IMR-90 (cell line): ENCODE results near the gene LHFPL3. TPM values are rescaled to one million over a fixed set of nuclear protein-coding genes. Genes with fewer than 3 reads are reported as not detected.

Experiments
- ATAC-seq: fragments of 200-7000 bp; cut with Tn5 transposase; 2 replicates; pipeline ENCODE4 v1.9.1; 2020; ENCODE audit warnings: low read depth, mild to moderate bottlenecking, moderate library complexity
- BruUV-seq: library from RNA; stranded (reverse); fragments of 400-500 nt; replicated peaks from 2 replicates; lab custom pipeline; 2021; lab: Mats Ljungman, UMichigan
- CTCF ChIA-PET: fragments of 300-600 bp; formaldehyde crosslinking; extraction: SDS; loops from one replicate; lab custom pipeline; 2021; ENCODE audit warnings: antibody characterized with exemption; lab: Yijun Ruan, JAX
- POLR2A ChIA-PET: fragments of 300-600 bp; sonication (Branson Sonifier 250); formaldehyde crosslinking; loops from one replicate; lab custom pipeline; 2022; ENCODE audit warnings: antibody characterized with exemption; ENCODE audit not compliant: unreplicated experiment; lab: Charles Lee
- DNase-seq: peaks from one replicate; pipeline ENCODE4 v3.0.0; 2013
- H2AFZ ChIP-seq: replicated peaks from 2 replicates; pipeline ENCODE3; 2013; ENCODE audit warnings: low read length, mild to moderate bottlenecking; ENCODE audit not compliant: poor library complexity
- H2AK5ac ChIP-seq: 2 replicates; pipeline ENCODE4 v1.6.1; 2013; ENCODE audit warnings: low read depth, low read length, inconsistent platforms
- H2AK9ac ChIP-seq: replicated peaks from 2 replicates; pipeline ENCODE3; 2013; ENCODE audit warnings: mild to moderate bottlenecking, low read depth, low read length, moderate library complexity; ENCODE audit not compliant: poor library complexity
- H2BK120ac ChIP-seq: 2 replicates; pipeline ENCODE4 v1.6.1; 2013; ENCODE audit warnings: low read depth, low read length, inconsistent platforms
- H2BK15ac ChIP-seq: 3 replicates; pipeline ENCODE4 v1.6.1; 2013; ENCODE audit warnings: low read depth, low read length, inconsistent platforms
- H2BK20ac ChIP-seq: 2 replicates; pipeline ENCODE4 v1.6.1; 2013; ENCODE audit warnings: low read depth, mild to moderate bottlenecking, inconsistent platforms, low read length, moderate library complexity
- H2BK5ac ChIP-seq: 2 replicates; pipeline ENCODE4 v1.6.1; 2013; ENCODE audit warnings: mild to moderate bottlenecking, low read depth, low read length, inconsistent platforms; ENCODE audit not compliant: poor library complexity, severe bottlenecking
- H3K14ac ChIP-seq: replicated peaks from 2 replicates; pipeline ENCODE4 v1.6.1; 2013; ENCODE audit warnings: low read depth, low read length, inconsistent platforms
- H3K18ac ChIP-seq: 2 replicates; pipeline ENCODE4 v1.6.1; 2013; ENCODE audit warnings: low read depth, low read length, control low read depth
- H3K23ac ChIP-seq: 2 replicates; pipeline ENCODE4 v1.6.1; 2013; ENCODE audit warnings: low read depth, low read length, inconsistent platforms
- H3K27ac ChIP-seq: 2 replicates; pipeline ENCODE4 v1.5.1; 2013; ENCODE audit warnings: mild to moderate bottlenecking, control low read depth, low read length; ENCODE audit not compliant: insufficient read depth
- H3K27me3 ChIP-seq: 2 replicates; pipeline ENCODE4 v1.6.1; 2013; ENCODE audit warnings: low read length; ENCODE audit not compliant: control insufficient read depth, insufficient read depth
- H3K36me3 ChIP-seq: 2 replicates; pipeline ENCODE4 v1.6.1; 2013; ENCODE audit warnings: low read length, mixed read lengths; ENCODE audit not compliant: control insufficient read depth, insufficient read depth
- H3K4ac ChIP-seq: 2 replicates; pipeline ENCODE4 v1.6.1; 2013; ENCODE audit warnings: low read depth, low read length, inconsistent platforms
- H3K4me1 ChIP-seq: 2 replicates; pipeline ENCODE4 v1.6.1; 2013; ENCODE audit warnings: low read length, mixed read lengths; ENCODE audit not compliant: control insufficient read depth, insufficient read depth
- H3K4me2 ChIP-seq: 2 replicates; pipeline ENCODE4 v1.6.1; 2013; ENCODE audit warnings: low read depth, mild to moderate bottlenecking, control low read depth, low read length, moderate library complexity
- H3K4me3 ChIP-seq: 2 replicates; pipeline ENCODE4 v1.5.1; 2013; ENCODE audit warnings: low read depth, mild to moderate bottlenecking, control low read depth, low read length, moderate library complexity; ENCODE audit not compliant: insufficient read depth
- H3K56ac ChIP-seq: 2 replicates; pipeline ENCODE4 v1.6.1; 2013; ENCODE audit warnings: low read length, inconsistent platforms; ENCODE audit not compliant: insufficient read depth; ENCODE audit errors: extremely low read depth
- H3K79me1 ChIP-seq, 2 experiments: 2 replicates each; pipeline ENCODE4 v1.6.1; 2013; ENCODE audit warnings: low read length in 2 of 2, inconsistent platforms in 1 of 2, low read depth in 1 of 2
- H3K9ac ChIP-seq: 2 replicates; pipeline ENCODE4 v1.6.1; 2013; ENCODE audit warnings: low read depth, low read length, control low read depth
- H3K9me1 ChIP-seq: 2 replicates; pipeline ENCODE4 v1.6.1; 2013; ENCODE audit warnings: low read length, inconsistent platforms; ENCODE audit not compliant: insufficient read depth
- H3K9me3 ChIP-seq: 2 replicates; pipeline ENCODE4 v1.6.1; 2013; ENCODE audit warnings: low read length; ENCODE audit not compliant: control insufficient read depth, insufficient read depth
- H4K20me1 ChIP-seq: 2 replicates; pipeline ENCODE4 v1.6.1; 2013; ENCODE audit warnings: low read length, inconsistent platforms; ENCODE audit not compliant: insufficient read depth
- H4K5ac ChIP-seq: 2 replicates; pipeline ENCODE4 v1.6.1; 2013; ENCODE audit warnings: mild to moderate bottlenecking, low read depth, low read length, control low read depth
- H4K8ac ChIP-seq, 2 experiments: 2 replicates each; pipeline ENCODE4 v1.6.1; 2013; ENCODE audit warnings: low read depth in 2 of 2, low read length in 2 of 2, control low read depth in 1 of 2, inconsistent platforms in 1 of 2
- H4K91ac ChIP-seq: 2 replicates; pipeline ENCODE4 v1.6.1; 2013; ENCODE audit warnings: low read depth, low read length, inconsistent platforms; ENCODE audit not compliant: insufficient read depth
- FOS ChIP-seq: fragments of 150-350 bp; IDR thresholded peaks from 2 replicates; pipeline ENCODE4 v1.6.1; 2016; ENCODE audit warnings: low read depth, low read length
- MXI1 ChIP-seq: IDR thresholded peaks from 2 replicates; pipeline ENCODE4 v1.6.1; 2012; ENCODE audit warnings: low read depth, mild to moderate bottlenecking, low read length, moderate library complexity, borderline replicate concordance
- SMC3 ChIP-seq: fragments of 150-350 bp; IDR thresholded peaks from 2 replicates; pipeline ENCODE4 v1.6.1; 2016; ENCODE audit warnings: low read depth, mild to moderate bottlenecking, antibody characterized with exemption, low read length, moderate library complexity
- WGBS, 2 experiments: methylation state at CpG; one replicate each; pipeline versions ENCODE4 v1.1.5 to v1.1.7; 2013; ENCODE audit warnings: missing lambda C conversion rate in 2 of 2; ENCODE audit not compliant: insufficient read length in 1 of 2; ENCODE audit errors: extremely low coverage in 2 of 2; 5-methylcytosine and 5-hydroxymethylcytosine counted together
- dilution Hi-C: fragments of 300-500 bp; cut with HindIII; formaldehyde crosslinking; loops from one replicate; pipeline ENCODE4 v1.14.3; 2018; ENCODE audit warnings: low sequenced_read_pairs; ENCODE audit not compliant: unreplicated experiment
- in situ Hi-C: fragments of 300-500 bp; cut with MboI; formaldehyde crosslinking; loops from 3 replicates; pipeline ENCODE4 v1.14.3; 2019; ENCODE audit warnings: low sequenced_read_pairs, inconsistent platforms, mixed read lengths
- intact Hi-C: fragments of 100-400 bp; cut with micrococcal nuclease; formaldehyde crosslinking; loops from 2 replicates; pipeline ENCODE4 v1.10.0; 2022
- polyA plus RNA-seq, 3 experiments: library from polyadenylated mRNA; depleted of rRNA; stranded (reverse); fragments of >200 nt; gene quantifications; 2 replicates each; pipeline ENCODE4 v1.2.3, GENCODE V29; 2012; ENCODE audit warnings: low replicate concordance in 1 of 3
- total RNA-seq: library from RNA; depleted of rRNA; stranded (reverse); fragments of >200 nt; gene quantifications from 2 replicates; pipeline ENCODE4 v1.2.3, GENCODE V29; 2012
- TF ChIP-seq, protein P1 (sequence below): fragments of 150-350 bp; IDR thresholded peaks from 2 replicates; pipeline ENCODE4 v1.6.1; 2016; ENCODE audit warnings: low read depth, mild to moderate bottlenecking, low read length, moderate library complexity, borderline replicate concordance
- TF ChIP-seq, protein P2 (sequence below): fragments of 150-350 bp; IDR thresholded peaks from 2 replicates; pipeline ENCODE4 v1.6.1; 2017; ENCODE audit warnings: mild to moderate bottlenecking, antibody characterized with exemption, low read length, low read depth

The LHFPL3 gene
- total and polyA plus RNA-seq, 2 of the 4 experiments (the other 2 are of a cell fraction): not detected

DNA sequence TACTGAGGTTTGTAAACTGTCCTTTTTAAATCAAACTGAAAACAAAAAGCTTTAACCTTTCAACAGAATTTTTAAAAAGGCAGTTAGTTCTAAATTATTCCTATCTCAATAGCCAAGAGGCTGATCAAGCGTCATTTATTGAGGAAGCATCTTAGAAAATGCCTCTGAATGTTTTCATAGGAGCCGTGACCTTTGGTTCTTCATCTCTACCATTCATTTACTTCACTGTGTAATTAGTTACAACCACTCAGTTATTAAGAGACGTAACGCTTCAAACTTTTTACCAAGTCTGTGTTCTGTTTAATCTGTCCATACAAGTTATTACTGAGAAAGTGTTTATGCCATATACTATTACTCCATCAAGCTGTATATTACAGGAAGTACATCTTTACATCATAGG, 578.2 kb downstream of the LHFPL3 start:
- WGBS, 2 experiments: no CpG with 5 or more reads among the region's 4 CpGs

More for the DNA sequence above, 578.2 kb downstream of the LHFPL3 start:
- Histone ChIP-seq H3K27ac (no peak overlapping the region), H3K23ac (no peak overlapping the region), H3K27me3 (peaks cover 17% of the 10 kb centered on the region), H3K36me3 (no peaks in the 10 kb centered on the region), H3K18ac (no peak overlapping the region), H4K20me1 (no peaks in the 10 kb centered on the region), H2AK5ac (no peak overlapping the region), H3K9me3 (no peaks in the 10 kb centered on the region), H3K56ac (no peak overlapping the region), H2BK5ac (no peak overlapping the region), H4K8ac (no peak overlapping the region), H3K4ac (no peak overlapping the region), H3K4me1 (no peaks in the 10 kb centered on the region), H2AK9ac (no peak overlapping the region), H4K91ac (no peak overlapping the region), H3K9ac (no peak overlapping the region), H3K4me2 (no peak overlapping the region), H2AFZ (no peak overlapping the region), H3K4me3 (no peak overlapping the region), H2BK15ac (no peak overlapping the region), H2BK120ac (no peak overlapping the region), H4K5ac (no peak overlapping the region), H3K9me1 (no peaks in the 10 kb centered on the region), H3K14ac (no peak overlapping the region), H2BK20ac (no peak overlapping the region), H3K79me1 (no peaks in the 10 kb centered on the region)
- DNase-seq: no peak
- in situ Hi-C loops (no loop called here), dilution Hi-C loops (no loop called here), intact Hi-C loops (no loop called here)
- ATAC-seq: no peak
- no peak for TF ChIP-seq SMC3
- no peak for TF ChIP-seq FOS
- TF ChIP-seq MXI1: no peak
- TF ChIP-seq, protein P1, sequence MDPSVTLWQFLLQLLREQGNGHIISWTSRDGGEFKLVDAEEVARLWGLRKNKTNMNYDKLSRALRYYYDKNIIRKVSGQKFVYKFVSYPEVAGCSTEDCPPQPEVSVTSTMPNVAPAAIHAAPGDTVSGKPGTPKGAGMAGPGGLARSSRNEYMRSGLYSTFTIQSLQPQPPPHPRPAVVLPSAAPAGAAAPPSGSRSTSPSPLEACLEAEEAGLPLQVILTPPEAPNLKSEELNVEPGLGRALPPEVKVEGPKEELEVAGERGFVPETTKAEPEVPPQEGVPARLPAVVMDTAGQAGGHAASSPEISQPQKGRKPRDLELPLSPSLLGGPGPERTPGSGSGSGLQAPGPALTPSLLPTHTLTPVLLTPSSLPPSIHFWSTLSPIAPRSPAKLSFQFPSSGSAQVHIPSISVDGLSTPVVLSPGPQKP: no peak
- TF ChIP-seq, protein P2, sequence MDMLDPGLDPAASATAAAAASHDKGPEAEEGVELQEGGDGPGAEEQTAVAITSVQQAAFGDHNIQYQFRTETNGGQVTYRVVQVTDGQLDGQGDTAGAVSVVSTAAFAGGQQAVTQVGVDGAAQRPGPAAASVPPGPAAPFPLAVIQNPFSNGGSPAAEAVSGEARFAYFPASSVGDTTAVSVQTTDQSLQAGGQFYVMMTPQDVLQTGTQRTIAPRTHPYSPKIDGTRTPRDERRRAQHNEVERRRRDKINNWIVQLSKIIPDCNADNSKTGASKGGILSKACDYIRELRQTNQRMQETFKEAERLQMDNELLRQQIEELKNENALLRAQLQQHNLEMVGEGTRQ: no peak
- POLR2A ChIA-PET: no interaction called here
- CTCF ChIA-PET: interaction anchor here (0.6 to 1.4 kb wide), 4 partner anchors 10 to 173 kb away, joined by 3 to 5 read pairs (median 4); no protein-coding TSS in a partner anchor
- BruUV-seq: no TSS peak
